ENCODE results near the gene B4GALT6. TPM values are rescaled to one million over a fixed set of nuclear protein-coding genes. Genes with fewer than 3 reads are reported as not detected.
"Not testable (repeated sequence)": the region's sequence is repeated elsewhere in the genome, so short reads cannot be mapped to it uniquely, and the experiment has no call there.

Gene B4GALT6
- total RNA-seq (ENCODE audit: low replicate concordance) = 11.2 and 16.3 TPM in 2 replicates

GRCh38 chr18:31684279-31685096 lies at the start of gene B4GALT6:
Gene B4GALT6, minus strand, starts transcription at chr18:31684581. Its CDS starts 155 bp downstream, at chr18:31684426.
- H3K9ac ChIP-seq = peak within 1 kb of the TSS; percentile 4
- TF ChIP-seq EZH2phosphoT487 (IDR thresholded peaks at IDR 0.05) (no peak), EZH2 (IDR thresholded peaks at IDR 0.05) (peak; percentile 24)

GRCh38 chr18:31731628-31732027 lies 47.2 kb upstream of the B4GALT6 start:
- Histone ChIP-seq H3K79me2 (ENCODE audit: low read depth) (no peaks in the 10 kb centered on the region), H3K9ac (no peak overlapping the region), H3K4me3 (no peak overlapping the region), H2AFZ (replicated peaks) (peak overlapping the region; percentile 38), H3K4me2 (no peak overlapping the region), H3F3A (ENCODE audit: low read depth) (no peaks in the 10 kb centered on the region), H3K36me3 (no peaks in the 10 kb centered on the region), H3K9me3 (ENCODE audit: low read depth) (no peaks in the 10 kb centered on the region), H3K4me1 (no peaks in the 10 kb centered on the region), H4K20me1 (ENCODE audit: low read depth) (no peaks in the 10 kb centered on the region), H3K27ac (no peak overlapping the region), H3K27me3 (no peaks in the 10 kb centered on the region)
- H3K4me1 Mint-ChIP-seq = no peaks in the 10 kb centered on the region
- H3K36me3 Mint-ChIP-seq = no peaks in the 10 kb centered on the region
- DNase-seq (ENCODE audit: low spot score) = no peak
- no peak overlapping the region for H3K4me3 Mint-ChIP-seq
- H3K9me3 Mint-ChIP-seq = no peaks in the 10 kb centered on the region
- H3K27me3 Mint-ChIP-seq (ENCODE audit: insufficient read depth, low read depth) = no peaks in the 10 kb centered on the region
- H3K27ac Mint-ChIP-seq = no peak overlapping the region
- TF ChIP-seq CTCF (IDR thresholded peaks at IDR 0.05) = no peak
- no peak for TF ChIP-seq EZH2phosphoT487 (IDR thresholded peaks at IDR 0.05)
- no peak for TF ChIP-seq EZH2 (IDR thresholded peaks at IDR 0.05)

More at GRCh38 chr18:31684279-31685096, at the start of gene B4GALT6:
- Histone ChIP-seq H3K27ac (peak within 1 kb of the TSS; percentile 88), H4K20me1 (ENCODE audit: low read depth) (peaks cover 4% of the 10 kb centered on the region), H3K4me3 (peak within 1 kb of the TSS; percentile 83), H2AFZ (replicated peaks) (peak within 1 kb of the TSS; percentile 69), H3F3A (ENCODE audit: low read depth) (peaks cover 47% of the 10 kb centered on the region), H3K9me3 (ENCODE audit: low read depth) (no peaks in the 10 kb centered on the region), H3K4me2 (peak within 1 kb of the TSS; percentile 95), H3K79me2 (ENCODE audit: low read depth) (peaks cover 46% of the 10 kb centered on the region), H3K27me3 (no peaks in the 10 kb centered on the region), H3K36me3 (no peaks in the 10 kb centered on the region), H3K4me1 (peaks cover 37% of the 10 kb centered on the region)
- Mint-ChIP-seq H3K4me1 (peaks cover 39% of the 10 kb centered on the region), H3K27ac (peak within 1 kb of the TSS; percentile 92), H3K4me3 (peak within 1 kb of the TSS; percentile 99), H3K36me3 (peaks cover 3% of the 10 kb centered on the region), H3K9me3 (no peaks in the 10 kb centered on the region), H3K27me3 (ENCODE audit: insufficient read depth, low read depth) (peaks cover 7% of the 10 kb centered on the region)
- peak; percentile 92 for DNase-seq (ENCODE audit: low spot score)

GRCh38 chr18:31729196-31729595 lies 44.8 kb upstream of the B4GALT6 start:
- H3K4me1 Mint-ChIP-seq; H3K27me3 ChIP-seq; H4K20me1 ChIP-seq (ENCODE audit: low read depth); H3K27me3 Mint-ChIP-seq (ENCODE audit: insufficient read depth, low read depth); H3K4me3 ChIP-seq; H2AFZ ChIP-seq (replicated peaks); H3K27ac ChIP-seq; H3F3A ChIP-seq (ENCODE audit: low read depth); H3K4me3 Mint-ChIP-seq; H3K9ac ChIP-seq; H3K4me1 ChIP-seq; DNase-seq (ENCODE audit: low spot score); H3K27ac Mint-ChIP-seq; H3K79me2 ChIP-seq (ENCODE audit: low read depth); H3K4me2 ChIP-seq; H3K36me3 ChIP-seq; H3K9me3 Mint-ChIP-seq; H3K9me3 ChIP-seq (ENCODE audit: low read depth); H3K36me3 Mint-ChIP-seq: not testable (repeated sequence)

DNA sequence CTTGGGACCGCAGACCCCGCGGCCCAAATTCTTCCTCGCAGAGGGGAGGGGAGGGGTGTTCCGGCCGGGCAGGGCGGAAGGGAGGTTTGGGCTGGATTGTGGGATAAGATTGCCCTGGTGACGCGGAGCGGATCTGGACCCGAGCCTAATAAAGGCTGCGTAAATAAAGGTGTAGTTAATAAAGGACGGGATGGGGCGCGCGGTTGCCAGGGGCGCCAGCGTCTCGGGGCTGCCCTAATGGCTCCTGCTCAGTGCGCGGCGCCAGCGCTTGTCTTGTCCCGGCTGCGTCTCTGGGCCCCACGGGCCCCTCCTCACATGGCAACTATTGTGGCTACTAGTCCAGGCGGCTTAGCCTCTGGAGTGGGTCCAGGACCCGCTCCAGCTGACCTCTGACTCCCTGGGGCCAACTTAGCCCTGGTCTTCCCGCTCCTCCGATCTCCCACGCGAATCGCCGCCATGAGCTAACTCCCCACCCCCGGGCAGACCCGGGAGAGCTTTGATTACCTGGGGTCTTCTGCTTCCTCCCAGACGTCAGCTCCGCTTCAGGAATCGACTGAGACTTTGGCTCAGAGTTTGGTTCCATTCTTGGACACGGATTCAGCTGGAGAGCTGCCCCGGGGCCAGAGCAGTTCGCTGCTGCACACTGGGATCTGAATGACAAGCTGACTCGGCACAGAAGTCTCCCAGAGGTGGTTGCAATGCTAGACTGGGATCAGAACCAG lies 39.8 kb upstream of the B4GALT6 start:
- no peaks in the 10 kb centered on the region for H3K36me3 ChIP-seq

More for the DNA sequence above, 39.8 kb upstream of the B4GALT6 start:
- Histone ChIP-seq H3F3A (ENCODE audit: low read depth) (no peaks in the 10 kb centered on the region), H3K27ac (no peak overlapping the region), H2AFZ (replicated peaks) (no peak overlapping the region), H4K20me1 (ENCODE audit: low read depth) (no peaks in the 10 kb centered on the region), H3K4me3 (no peak overlapping the region), H3K9me3 (ENCODE audit: low read depth) (no peaks in the 10 kb centered on the region), H3K79me2 (ENCODE audit: low read depth) (no peaks in the 10 kb centered on the region), H3K4me1 (no peaks in the 10 kb centered on the region), H3K9ac (no peak overlapping the region), H3K4me2 (no peak overlapping the region), H3K27me3 (no peaks in the 10 kb centered on the region)
- TF ChIP-seq CTCF (IDR thresholded peaks at IDR 0.05) = no peak
- no peak for TF ChIP-seq EZH2 (IDR thresholded peaks at IDR 0.05)
- TF ChIP-seq EZH2phosphoT487 (IDR thresholded peaks at IDR 0.05) = no peak
- peaks cover 2% of the 10 kb centered on the region for H3K27me3 Mint-ChIP-seq (ENCODE audit: insufficient read depth, low read depth)
- peaks cover 7% of the 10 kb centered on the region for H3K9me3 Mint-ChIP-seq
- H3K27ac Mint-ChIP-seq = no peak overlapping the region
- H3K36me3 Mint-ChIP-seq = no peaks in the 10 kb centered on the region
- H3K4me3 Mint-ChIP-seq = no peak overlapping the region
- DNase-seq (ENCODE audit: low spot score) = no peak
- H3K4me1 Mint-ChIP-seq = no peaks in the 10 kb centered on the region
